ENCODE results near the gene FABP7. TPM values are rescaled to one million over a fixed set of nuclear protein-coding genes. Genes with fewer than 3 reads are reported as not detected.

The FABP7 gene
- total RNA-seq, 6 donors from 2014 or later = not detected

DNA sequence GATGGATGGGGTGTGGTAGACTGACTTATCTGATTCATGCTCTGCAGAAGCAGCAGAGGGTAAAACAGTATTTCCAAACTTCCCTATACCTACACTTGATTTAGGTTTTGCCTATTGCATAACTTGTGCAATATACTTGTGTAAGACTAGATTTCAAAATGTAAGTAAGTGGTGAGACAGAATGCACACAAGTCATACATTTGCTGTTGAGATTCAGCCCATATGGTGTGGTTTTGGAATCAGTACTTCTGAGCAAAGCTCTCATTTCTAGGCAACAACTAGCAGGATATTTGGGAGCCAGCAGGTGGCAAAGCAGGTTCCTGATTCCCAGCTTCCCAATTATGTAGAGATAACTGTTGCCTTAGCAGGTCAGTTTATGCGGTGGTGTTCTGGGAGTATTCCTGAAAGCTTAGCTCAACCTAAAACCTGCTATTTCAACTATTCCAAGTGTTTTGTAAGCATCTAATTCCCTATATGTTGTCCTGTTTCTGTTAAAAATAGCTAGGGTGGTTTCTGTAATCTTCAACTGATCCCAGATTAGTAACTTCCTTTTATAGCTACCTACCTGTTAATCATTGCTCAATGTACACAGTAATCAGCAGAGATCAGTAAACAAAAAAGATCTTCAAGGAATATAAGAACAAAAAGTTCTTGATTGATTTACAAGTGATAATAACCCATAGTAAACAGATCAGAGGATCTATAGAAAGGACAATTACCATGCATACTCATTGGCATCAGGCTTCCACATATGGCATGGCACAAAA, 8.5 kb upstream of the FABP7 start:
- no peak for DNase-seq

DNA sequence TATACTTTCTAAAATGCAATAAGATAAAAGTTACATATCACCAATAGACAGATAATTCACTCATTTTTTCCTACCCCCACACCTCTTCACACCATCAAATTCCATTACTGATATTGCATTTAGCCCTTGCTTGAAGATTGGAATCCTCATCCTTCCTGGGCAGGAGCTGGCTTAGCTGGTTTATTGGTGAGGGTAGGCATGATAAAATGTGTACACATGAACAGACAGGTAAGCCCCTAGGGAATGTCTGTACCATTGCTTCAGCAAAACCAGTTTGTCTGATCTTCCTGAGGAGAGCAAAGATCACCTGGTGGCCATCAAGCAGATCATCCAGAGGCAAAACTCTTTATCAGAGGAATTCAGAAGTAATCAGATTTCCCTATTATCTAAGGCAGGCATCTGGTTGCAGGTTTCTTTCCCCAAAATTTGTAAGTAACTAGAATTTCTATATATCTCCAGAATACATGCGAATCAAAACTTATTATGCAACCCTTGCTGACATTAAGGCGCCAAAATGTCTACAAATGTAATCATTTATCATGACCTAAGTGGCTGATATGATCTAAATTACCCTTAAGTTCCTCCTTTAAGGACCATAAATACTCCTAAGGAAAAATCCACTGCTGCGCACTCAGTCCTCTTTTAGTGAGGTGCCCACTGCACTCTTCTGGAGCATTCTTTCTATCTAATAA, 6.6 kb upstream of the FABP7 start:
- Histone ChIP-seq H3K27ac (no peak overlapping the region), H3K4me3 (no peak overlapping the region), H3K4me1 (peaks cover 0 to 10% (median 8%) of the 10 kb centered on the region in 4 donors), H3K9me3 (no peaks in the 10 kb centered on the region), H3K36me3 (no peaks in the 10 kb centered on the region), H3K27me3 (no peaks in the 10 kb centered on the region)
- ATAC-seq (ENCODE audit: low FRiP score in 2 of 2) (no peak), DNase-seq (no peak)
- 67 to 85% methylated on average over 3 of the region's 3 CpGs for WGBS, 2 donors
- TF ChIP-seq, protein P1, sequence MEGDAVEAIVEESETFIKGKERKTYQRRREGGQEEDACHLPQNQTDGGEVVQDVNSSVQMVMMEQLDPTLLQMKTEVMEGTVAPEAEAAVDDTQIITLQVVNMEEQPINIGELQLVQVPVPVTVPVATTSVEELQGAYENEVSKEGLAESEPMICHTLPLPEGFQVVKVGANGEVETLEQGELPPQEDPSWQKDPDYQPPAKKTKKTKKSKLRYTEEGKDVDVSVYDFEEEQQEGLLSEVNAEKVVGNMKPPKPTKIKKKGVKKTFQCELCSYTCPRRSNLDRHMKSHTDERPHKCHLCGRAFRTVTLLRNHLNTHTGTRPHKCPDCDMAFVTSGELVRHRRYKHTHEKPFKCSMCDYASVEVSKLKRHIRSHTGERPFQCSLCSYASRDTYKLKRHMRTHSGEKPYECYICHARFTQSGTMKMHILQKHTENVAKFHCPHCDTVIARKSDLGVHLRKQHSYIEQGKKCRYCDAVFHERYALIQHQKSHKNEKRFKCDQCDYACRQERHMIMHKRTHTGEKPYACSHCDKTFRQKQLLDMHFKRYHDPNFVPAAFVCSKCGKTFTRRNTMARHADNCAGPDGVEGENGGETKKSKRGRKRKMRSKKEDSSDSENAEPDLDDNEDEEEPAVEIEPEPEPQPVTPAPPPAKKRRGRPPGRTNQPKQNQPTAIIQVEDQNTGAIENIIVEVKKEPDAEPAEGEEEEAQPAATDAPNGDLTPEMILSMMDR (IDR thresholded peaks at IDR 0.05) = no peak
- TF ChIP-seq POLR2AphosphoS5 (IDR thresholded peaks at IDR 0.05) (no peak), POLR2A (IDR thresholded peaks at IDR 0.05) (no peak), EP300 (IDR thresholded peaks at IDR 0.05) (no peak)

More for the DNA sequence above, 8.5 kb upstream of the FABP7 start:
- no peaks in the 10 kb centered on the region for H3K27me3 ChIP-seq
- H3K9me3 ChIP-seq = no peaks in the 10 kb centered on the region
- peaks cover 0 to 10% (median 8%) of the 10 kb centered on the region in 4 donors for H3K4me1 ChIP-seq
- H3K36me3 ChIP-seq = no peaks in the 10 kb centered on the region
- H3K4me3 ChIP-seq = no peak overlapping the region
- ATAC-seq (ENCODE audit: low FRiP score in 2 of 2) = peak in 1 of 2 donors; percentile 54
- 17 to 40% methylated on average over 1 of the region's 1 CpG for WGBS, 2 donors
- TF ChIP-seq POLR2A (IDR thresholded peaks at IDR 0.05) (no peak), POLR2AphosphoS5 (IDR thresholded peaks at IDR 0.05) (no peak), EP300 (IDR thresholded peaks at IDR 0.05) (no peak)
- TF ChIP-seq, protein P1 (IDR thresholded peaks at IDR 0.05) = no peak
- peak overlapping the region in 1 of 4 donors; percentile 30 for H3K27ac ChIP-seq

DNA sequence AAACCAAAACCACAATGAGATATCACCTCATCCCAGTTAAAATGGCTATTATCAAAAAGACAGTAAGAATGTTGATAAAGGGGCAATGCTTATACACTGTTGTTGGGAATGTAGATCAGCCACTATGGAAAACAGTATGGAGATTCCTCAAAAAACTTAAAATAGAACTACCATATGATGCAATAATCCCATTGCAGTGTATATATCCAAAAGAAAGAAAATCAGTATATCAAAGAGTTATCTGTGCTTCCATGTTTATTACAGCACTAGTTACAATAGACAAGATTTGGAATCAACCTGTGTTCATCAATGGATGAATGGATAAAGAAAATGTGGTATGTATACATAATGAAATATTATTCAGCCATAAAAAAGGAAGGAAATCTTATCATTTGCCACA, 3.5 kb upstream of the FABP7 start:
- no peaks in the 10 kb centered on the region for H3K9me3 ChIP-seq
- H3K27ac ChIP-seq = no peak overlapping the region
- DNase-seq (no peak), ATAC-seq (ENCODE audit: low FRiP score in 2 of 2) (no peak)
- no peaks in the 10 kb centered on the region for H3K36me3 ChIP-seq
- no peaks in the 10 kb centered on the region for H3K27me3 ChIP-seq
- TF ChIP-seq POLR2A (IDR thresholded peaks at IDR 0.05) = no peak
- no peak for TF ChIP-seq EP300 (IDR thresholded peaks at IDR 0.05)
- TF ChIP-seq, protein P1 (IDR thresholded peaks at IDR 0.05) = no peak
- TF ChIP-seq POLR2AphosphoS5 (IDR thresholded peaks at IDR 0.05) = no peak
- H3K4me1 ChIP-seq = peaks cover 0 to 6% (median 5%) of the 10 kb centered on the region in 4 donors
- H3K4me3 ChIP-seq = no peak overlapping the region

DNA sequence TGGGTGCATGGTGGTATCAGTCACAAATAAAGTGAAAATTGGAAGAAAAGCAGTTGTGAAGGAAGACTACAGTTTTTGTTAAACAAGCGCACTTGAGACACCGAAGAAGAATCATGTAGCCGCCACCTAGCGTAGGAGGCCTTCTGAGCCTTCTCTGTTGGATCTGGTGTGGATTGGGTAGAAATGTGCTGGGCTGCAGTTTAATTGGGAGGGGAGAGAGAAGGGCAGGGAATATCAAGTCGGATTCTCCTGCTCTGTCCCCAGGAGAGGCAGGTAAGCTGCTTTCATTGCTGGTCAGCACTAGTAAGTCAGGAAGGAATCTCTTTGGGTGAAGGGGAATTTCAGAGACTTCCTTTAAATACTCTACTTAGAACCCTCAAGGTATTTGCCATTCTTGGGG, 1.2 kb upstream of the FABP7 start:
- no peak overlapping the region for H3K27ac ChIP-seq
- no peak for ATAC-seq (ENCODE audit: low FRiP score in 2 of 2)
- WGBS, 2 donors = 90 to 92% methylated on average over 5 of the region's 5 CpGs

More for the DNA sequence above, 1.2 kb upstream of the FABP7 start:
- H3K27me3 ChIP-seq = no peaks in the 10 kb centered on the region
- H3K4me1 ChIP-seq = no peaks in the 10 kb centered on the region
- no peak for DNase-seq
- no peaks in the 10 kb centered on the region for H3K9me3 ChIP-seq
- TF ChIP-seq EP300 (IDR thresholded peaks at IDR 0.05) (no peak), POLR2A (IDR thresholded peaks at IDR 0.05) (no peak), POLR2AphosphoS5 (IDR thresholded peaks at IDR 0.05) (no peak)
- TF ChIP-seq, protein P1 (IDR thresholded peaks at IDR 0.05) = no peak
- H3K4me3 ChIP-seq = no peak overlapping the region
- no peaks in the 10 kb centered on the region for H3K36me3 ChIP-seq

Measured in upper lobe of left lung (tissue), 6 donors.